Superior temporal gyrus (tissue), 1 donor: Measurements from ENCODE around the gene XPR1.
A peak's percentile ranks its signal among the peaks of the same experiment; 100 is the strongest.

ENCODE experiments used
- DNase-seq: peaks from one replicate; pipeline ENCODE4 v3.0.0-alpha.2; 2016; ENCODE audit errors: extremely low spot score

Gene XPR1

DNA sequence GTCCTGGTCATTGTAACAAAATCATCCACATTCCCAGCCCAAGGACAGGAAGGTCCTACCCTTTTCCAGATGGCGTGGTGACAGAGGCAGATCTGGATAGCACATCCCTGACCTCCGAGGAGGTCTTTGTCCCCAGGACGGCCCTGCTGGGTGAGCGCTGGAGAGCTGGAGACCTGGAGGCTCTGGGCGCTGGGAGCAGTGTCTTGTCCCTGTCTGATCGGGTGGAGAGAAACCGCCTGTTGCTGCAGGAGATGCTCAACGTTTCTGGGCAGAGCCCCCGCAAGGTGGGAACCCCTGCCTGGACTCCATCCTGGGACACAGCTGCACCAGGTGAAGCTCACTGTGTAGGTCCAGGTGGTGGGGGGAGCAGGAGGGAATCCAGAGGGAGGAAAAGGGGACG lies 284.9 kb downstream of the XPR1 start:
- no peak for DNase-seq

DNA sequence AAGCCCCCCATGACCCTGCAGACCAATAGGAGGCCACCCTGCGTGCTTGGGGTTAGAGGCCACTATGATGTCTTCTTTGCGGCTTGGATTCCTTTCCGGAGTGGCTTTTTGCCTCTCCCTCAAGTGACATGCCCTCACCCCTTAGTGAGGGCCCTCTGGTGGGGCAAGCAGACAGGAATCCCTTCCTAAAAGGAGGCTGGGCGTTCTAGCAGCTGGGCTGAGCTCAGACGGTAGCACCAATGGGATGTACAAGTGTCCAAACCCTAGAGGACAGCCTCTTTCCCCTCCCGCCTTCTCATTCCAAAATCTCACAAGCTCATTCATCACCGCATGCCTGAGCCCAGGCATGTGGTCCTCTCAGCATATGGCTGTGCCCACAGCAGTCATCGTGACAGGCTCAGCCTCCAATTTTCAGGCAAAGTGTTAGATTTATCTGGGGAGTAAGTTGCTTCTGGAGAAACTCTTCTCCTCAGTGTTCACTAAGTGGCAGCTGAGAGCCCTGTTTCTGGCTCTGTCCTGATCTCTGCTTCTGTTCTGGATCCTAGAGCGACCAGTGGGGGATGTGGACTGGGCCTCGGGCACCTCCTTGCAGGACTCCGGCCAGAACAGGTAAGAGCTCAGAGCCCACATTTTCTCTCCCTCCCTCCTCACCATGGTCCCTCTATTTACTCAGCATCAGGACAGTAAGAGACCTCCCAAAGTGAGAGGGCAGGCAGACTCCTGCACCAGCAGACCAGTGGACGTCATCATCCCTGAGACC lies 285.7 kb downstream of the XPR1 start:
- DNase-seq, result no peak

DNA sequence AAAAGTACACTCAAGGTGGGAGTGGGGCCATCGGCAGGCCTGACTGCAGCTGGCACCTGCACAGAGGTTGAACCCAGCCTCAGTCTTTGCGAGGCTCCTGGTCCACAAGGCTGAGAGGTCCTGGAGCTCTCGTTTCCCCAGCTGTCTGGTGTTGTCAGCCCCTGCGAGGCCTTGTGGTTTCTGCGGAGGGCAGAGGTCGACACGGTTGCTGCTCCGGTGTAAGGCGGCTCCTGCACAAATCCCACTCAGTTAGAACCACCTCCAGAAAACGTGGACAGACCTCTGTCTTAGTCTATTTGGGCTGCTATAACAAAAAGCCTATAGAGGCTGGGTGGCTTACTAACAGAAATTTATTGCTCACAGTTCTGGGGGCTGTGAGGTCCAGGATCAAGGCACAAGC lies 286.7 kb downstream of the XPR1 start:
- no peak for DNase-seq

DNA sequence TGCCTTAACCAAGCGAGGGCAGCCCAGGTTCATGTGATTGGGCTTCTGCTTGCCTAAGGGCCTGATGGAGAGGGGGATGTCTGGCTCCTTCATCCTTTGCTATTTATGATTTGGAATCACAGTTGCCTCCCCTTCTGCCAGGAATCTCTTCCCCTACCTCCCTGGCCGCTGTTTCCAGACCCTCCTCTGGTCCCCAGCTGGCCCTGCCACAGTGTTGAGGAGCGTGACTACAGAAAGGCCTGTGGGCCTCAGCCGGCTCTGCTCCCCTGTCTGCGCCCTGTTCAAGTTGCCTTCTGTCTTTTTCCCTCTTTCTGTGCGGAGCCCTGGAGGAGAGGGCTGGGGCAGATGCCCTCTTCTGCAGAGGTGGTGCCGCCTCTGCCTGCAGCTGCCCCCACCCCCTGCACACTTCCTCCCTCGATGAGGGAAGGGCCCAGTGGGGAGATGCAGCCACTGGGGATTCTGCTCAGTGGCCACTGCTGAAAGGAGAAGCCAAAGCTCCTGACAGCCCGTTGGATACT lies 287.4 kb downstream of the XPR1 start:
- DNase-seq, result no peak

DNA sequence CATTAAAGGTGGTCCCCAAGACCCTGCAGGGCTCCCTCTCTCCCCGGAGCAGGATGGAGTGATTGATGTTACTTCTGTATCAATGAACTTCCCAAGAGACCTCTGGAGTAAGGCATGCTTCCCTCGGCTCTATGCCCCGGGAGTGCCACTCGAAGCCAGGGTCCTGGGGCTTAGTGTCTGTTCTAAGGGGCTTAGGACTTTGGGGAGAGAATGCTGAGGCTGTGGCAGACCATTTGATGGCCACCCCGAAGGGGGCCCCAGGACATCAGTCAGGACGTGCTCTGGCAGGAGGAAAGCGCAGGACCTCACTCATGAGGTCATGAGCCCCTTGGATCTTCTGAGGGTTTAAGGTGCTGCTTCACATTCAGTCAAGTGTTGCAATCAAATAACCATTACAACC lies 288.4 kb downstream of the XPR1 start:
- no peak for DNase-seq

DNA sequence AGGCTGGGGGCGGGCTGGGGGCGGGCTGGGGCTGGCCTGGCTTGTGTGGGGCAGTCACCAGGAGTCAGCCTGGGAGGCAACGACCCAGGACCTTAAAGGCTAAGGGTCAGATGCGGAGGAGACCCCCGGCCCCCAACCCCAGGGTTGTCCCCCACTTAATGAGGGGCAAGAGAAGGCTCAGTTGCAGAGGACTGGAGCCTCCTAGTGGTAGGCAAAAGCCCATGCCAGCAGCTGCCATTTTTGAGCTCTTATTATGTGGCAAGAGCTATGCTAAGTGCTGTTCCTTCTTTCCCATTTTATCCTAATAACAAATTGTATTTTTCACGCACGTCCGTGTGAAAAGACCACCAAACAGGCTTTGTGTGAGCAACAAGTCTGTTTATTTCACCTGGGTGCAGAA lies 288.9 kb downstream of the XPR1 start:
- DNase-seq, result no peak

DNA sequence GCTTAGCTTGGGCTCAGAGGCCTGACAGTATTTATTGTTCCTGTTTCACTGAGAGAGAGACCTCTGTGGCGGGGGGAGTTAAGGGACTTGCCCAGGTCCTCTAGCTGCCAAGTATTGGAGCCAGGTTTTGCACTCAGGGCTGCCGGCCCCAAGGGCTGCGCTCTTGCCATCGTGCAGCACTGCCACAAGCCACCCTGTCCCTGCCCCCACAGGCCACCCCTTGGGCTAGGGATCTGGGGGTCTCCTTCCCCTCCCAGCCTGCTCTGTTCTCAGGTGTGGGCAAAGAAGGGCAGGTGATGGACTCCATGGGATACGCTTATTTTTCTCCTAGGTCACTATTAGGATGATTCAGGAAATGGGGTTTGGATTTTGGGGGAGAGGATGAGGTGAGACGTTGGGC lies 289.6 kb downstream of the XPR1 start:
- DNase-seq, result no peak

DNA sequence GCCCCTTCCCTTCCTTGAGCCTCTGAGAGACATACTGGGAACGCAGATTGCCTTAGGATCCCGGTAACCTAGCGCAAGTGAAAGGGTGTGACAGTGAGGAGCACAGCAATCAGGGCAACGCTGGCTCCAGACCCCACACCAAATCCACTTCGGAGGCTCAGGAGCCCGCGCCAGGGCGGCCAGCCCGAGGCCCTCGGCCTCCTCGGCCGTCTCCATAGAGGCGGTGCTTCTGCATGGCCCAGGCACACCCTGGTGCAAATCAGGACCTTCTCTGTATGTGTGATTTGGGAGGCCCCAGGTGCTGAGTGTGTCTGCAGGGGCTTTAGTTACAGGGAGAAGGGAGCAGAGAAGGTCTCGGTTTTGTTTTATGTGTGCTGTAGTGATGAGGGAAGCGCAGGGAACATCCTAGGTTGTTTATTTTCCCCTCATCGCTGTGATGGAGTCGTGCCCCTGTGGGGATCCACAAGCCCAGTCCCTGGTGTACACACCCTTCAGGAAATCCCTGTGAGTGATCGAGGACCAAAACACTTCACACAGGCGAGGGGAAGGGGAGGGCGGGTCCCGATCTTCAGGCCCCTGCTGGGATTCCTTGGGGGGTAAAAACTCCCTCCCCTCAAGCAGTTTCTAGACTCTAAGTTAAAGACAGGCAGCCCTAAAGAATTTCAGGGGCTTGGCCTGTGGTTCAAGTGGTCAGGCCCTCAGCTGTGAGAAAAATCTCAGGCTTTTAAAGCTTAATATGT lies 290.2 kb downstream of the XPR1 start:
- no peak for DNase-seq

DNA sequence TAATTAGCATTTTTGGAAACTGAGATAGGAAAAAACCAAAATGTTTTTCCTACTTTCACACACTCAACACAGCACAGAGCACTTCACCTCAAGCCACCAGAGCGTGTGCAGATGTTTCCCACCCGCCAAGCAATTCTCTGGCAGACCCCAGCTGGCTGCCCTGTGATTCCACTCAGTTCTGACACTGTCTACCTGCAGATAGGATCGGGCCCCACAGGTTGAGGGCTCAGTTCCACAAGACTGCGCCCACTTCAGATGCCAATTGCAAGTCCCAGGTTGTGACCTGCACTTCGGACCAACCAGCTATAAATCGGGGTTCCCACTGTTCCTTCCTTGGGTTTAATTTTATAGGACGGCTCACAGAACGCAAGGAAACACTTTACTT lies 290.8 kb downstream of the XPR1 start:
- DNase-seq, result no peak

DNA sequence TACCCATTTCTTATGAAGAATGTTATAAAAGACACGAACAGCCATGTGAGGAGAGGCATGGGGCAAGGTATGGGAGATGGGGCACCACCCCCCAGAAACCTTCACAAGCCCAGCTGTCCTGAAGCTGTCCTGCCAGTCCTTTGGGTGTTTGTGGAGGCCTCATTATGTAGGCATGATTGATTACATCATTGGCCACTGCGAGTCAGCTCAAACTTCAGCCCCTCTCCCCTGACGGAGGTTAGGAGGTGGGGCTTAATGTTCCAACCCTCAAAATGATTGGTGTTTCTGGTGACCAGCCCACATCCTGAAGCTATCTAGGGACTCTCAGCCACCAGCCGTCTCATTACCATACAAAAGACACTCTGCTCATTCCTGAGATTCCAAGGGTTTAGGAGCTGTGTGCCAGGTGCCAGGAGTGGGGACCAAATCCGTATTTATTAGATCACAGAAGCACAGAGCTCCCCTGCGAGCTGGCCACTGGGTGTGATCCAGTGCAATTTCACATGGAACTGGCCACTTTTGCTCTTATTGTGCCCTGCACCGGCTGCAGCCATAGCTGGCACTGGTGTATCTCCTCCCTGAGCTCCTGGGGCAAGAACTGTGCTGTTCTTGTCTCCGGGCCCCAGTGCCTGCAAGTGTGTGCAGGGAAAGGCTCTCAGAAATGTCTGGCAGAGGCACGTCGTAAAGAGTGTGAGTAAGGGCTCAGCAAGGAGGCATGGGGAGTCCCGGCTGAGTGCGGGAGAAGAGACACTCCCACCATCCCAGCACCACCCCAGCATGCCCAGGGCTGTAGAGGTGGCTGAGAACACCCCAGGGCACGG lies 291.4 kb downstream of the XPR1 start:
- DNase-seq, result no peak

DNA sequence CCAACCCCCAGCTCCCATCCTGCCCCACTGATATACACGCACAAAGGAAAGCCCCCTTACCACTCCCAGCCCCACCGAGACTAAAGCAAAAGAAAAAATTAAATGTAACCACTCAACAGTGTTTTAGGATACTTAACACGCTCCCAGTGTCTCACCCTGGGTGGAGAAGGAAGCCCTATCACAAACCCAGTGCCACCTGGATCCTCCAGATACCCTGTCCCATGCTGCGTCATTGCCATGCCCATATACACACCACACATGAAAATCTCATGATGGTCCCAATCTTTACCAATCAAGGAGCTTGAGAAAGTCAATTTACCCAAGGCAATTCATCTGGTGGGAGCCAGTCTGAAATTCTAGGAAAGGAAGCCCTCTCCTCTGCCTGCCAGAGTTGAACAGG lies 292.1 kb downstream of the XPR1 start:
- no peak for DNase-seq

DNA sequence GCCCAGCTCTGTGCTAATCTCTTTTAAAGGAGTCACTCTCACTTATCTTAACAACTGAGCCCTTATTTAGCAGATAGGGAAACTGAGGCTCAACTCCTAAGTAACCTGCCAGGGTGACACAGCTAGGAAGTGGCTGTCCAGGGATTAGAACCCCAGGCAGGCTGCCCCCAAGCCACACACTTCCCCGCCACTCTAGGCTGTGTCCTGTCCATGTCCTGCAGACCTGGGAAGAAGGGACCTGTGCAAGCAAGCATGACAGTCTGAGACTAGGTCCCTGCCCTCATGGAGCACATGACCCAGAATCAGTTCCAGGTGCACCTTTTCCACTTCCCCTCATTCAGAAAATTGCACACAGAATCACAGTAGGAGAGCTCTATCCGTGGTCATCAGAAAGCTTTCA lies 293.1 kb downstream of the XPR1 start:
- DNase-seq, result no peak

DNA sequence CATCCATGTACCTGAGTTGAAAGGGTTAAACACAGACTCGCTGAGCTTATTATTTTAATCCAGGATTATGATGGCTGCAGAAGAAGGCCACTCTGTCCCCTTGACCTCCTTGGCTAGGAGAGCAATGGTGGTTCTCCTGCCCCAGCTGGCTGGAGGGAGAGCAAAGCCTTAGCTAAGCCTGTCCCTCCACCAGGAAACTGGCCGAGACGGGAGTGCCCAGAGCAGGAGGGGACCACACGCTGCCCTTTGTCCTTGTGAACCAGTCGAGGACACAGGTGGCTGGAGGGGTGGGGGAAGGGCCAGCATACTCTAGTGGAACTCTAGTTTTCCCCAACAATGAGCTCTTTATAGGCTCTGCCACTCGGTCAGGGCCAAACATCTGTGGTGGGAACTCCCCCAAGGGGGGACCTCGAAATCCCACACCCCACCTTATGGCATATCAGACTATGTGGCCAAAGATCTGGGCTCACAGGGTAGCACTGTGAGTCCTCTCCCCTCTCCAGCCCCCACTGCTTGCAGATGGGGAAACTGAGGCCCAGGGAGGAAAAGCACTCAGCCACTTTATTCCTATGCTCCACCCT lies 293.7 kb downstream of the XPR1 start:
- DNase-seq, result peak; percentile 87

DNA sequence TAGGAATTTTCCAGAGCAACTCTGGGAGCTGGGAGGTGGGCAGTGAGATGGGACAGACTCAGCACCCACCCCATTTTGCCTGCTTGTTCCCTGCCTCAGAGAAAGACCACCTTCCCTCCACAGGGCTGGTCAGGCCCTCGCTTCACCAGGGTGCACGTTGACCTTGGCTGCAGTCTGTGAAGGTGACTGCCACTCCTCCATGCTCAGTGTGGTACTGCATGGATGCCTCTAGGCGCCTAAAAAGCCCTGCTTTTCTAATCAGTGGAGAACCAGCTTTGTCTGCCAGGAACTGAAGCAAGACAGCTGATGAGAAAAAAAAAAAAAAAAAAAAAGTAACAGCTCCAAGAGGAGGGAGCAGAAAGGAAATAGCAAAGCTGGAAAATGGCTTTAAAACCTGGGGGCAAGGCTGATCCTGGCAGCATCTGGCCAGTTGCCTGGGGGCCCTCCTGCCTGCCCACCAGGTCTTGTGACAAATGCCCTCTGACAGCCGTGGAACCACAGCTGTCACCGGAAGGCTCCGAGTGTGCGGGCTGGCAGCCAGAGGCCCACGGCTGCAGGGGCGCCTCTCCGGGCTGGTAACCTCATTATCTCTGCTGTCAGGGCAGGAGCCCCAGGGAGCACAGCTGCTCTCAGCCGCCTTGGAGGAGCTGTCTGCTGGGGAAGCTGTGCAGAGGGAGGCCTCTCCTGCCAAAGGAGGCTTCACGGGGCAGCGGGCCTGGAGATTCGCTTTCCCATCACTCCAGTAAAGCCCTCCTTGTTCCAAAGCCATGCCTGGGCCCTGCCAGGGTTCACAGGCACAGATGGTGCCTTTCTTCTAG lies 294.6 kb downstream of the XPR1 start:
- peak; percentile 83 for DNase-seq

DNA sequence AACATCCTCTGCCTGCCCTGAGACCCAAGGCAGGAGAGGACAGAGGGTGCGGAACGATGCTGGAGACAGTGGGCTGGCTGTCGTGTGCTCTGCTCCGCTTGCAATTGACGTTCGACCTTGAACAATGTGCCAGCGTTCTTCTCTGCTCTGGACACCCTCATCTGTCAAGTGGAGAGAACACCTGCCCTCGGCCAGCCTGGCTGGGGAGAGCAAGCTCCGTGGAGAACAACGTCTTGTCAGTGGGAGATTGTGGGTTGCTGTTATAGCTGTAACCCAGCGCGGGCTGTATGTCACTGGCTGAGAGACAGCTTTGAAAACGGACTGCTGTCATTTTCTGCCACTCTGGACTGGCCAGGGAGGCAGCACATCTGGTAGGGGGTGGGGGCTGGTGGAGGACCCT lies 295.5 kb downstream of the XPR1 start:
- DNase-seq, result peak; percentile 58

DNA sequence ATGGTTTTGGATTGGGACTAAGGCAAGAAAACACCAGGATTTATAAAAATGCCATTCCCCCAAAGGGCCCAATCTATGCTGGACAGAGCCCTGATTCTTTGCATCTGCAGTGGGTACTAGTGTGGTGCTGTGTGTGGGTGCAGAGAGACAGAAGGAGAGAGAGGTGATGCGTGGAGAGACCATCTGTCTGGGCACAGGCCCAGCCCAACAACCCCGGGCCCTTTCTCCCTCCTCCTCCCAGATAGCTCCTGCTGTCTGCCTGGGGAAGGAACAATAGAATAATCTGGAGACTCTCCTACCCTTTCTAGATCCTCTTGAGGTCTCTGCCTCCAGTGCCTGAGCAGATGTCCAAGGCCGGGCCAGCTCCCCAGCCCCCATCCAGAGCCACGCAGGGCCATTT lies 296.0 kb downstream of the XPR1 start:
- peak; percentile 81 for DNase-seq

DNA sequence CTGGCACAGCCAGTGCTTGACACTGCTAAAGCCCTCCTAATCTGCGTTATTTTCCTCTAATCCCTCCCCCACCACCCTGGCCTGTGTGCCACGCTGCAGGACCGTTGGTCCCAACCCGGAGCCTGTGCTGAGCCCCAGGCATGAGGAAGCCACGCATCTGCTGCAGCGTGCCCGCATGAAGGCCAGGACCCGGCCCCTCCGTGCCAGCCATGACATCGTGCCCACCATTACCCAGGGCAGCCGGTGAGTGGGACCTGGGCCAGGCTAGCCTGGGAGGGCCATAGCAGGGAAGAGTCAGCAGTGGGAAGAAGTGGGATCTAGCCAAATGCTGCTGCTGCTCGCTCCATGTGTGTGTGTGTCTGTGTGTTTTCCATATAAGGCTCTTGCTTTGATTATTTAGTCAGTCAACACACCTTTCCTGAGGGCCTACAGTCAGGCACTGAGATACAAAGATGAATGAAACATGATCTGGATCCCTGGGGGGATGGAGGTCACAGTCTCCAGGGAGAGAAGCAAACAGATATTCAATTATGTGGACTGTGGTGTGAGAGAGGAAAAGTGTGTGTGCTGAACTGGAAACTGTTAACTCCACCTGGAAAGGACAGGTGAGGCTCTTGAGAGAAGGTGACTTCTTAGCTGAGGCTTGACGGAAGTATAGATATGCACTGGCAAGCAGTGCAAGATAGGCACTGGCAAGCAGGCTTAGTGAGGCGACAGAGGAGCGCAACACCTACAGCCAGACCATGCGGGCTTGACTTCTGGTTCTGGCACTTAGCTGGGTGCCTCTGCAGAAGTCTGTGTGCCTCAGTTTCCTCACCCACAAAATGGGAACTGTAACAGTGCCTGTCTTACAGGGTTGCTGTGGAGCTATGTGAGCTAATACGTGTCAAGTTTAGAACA lies 296.8 kb downstream of the XPR1 start:
- DNase-seq, result no peak

DNA sequence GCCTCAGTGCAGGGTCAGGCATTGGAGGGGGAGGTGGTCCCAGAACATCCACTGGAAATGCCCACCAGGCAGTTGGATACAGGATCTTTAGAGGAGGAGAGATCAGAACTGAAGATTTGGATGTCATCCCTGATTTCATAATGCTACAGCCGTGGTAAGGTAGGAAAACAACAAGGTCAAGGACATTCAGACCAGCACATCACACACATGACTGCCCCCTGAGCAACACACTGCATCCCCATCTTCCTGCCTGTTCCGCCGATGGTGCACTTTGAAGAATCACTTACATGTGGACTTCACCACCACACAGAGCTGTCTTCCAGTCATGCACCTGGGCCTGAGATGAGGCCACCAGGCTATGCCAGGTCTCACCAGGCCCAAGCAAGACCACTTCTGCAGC lies 297.6 kb downstream of the XPR1 start:
- DNase-seq, result no peak

DNA sequence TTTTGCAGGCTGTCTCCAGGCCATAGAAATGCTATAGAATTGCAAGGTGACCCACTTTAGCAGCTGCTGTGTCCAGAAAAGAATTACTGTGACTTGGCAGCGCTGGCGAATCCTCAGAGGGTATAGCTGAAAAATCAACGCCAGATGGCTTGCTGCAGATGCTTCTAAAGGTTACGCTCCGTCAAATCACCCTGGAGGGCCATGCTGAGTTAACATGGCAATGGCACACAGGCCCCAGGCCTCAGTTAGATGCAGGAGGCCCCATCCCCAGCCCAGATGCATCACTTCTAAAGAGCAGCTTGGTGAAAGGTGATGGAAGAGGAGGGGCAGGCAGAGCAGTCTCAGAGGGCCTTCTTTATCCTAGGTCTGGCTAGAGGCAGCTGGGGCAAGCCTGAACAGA lies 298.9 kb downstream of the XPR1 start:
- peak; percentile 46 for DNase-seq

DNA sequence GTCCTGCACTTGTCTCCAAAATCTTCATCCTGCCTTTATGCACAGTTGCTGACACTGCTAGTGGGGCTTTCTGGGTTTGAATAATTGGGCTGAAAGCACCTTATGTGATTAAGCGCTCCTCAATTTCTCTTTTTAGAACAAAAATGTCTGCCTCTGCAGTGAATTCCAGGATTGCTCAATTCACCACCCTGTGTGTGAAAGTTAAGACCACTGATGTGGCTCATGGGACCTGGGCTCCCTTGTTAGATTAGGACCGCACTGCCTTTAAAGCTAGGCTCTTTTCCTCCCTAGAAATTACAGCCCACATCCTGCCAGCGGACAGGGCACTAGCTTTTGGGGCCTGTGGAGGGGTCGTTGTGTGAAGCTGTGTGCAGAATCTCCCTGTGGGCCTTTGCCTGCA lies 299.7 kb downstream of the XPR1 start:
- DNase-seq, result no peak
